CD4-positive, alpha-beta T cell treated with Interleukin-2 at 100 ng/mL for 4 hours (primary cell): Measurements from ENCODE around the gene LRRC4C.
"Not testable (repeated sequence)": the region's sequence is repeated elsewhere in the genome, so short reads cannot be mapped to it uniquely, and the experiment has no call there.

Source experiments
- DNase-seq: peaks from one replicate; pipeline ENCODE4 v3.0.0-alpha.2; 2020; ENCODE audit warnings: low spot score

The LRRC4C gene

DNA sequence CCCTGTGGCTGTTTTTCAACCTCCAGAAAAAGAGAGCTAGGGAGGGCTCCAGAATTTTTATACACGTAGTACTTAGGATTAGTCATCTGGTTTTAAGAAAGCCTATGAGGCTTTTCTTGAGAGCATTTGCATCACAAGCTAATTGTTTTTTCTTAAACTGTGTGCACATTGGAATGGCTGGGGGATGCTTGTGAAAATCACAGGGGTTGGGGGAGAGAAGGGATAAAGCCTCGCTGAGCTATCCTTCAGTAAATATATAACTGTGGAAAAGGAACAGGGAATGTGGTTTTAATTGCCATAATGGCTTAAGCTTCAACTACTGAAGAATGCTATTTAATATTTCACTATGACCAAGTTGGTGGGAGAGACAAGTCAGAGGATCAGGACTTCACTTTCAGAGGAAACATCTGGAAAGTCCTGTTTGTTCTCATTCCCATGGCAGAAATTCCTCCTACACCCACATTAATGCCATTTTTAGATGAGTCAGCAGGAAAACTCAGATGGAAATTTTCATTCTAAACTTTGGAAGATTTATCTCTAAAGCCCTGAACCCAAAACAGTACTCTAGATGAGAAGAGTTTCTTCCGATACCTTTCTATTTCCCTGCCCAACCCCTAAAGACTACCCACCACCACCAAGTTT lies 591.3 kb downstream of the LRRC4C start:
- DNase-seq, result no peak

DNA sequence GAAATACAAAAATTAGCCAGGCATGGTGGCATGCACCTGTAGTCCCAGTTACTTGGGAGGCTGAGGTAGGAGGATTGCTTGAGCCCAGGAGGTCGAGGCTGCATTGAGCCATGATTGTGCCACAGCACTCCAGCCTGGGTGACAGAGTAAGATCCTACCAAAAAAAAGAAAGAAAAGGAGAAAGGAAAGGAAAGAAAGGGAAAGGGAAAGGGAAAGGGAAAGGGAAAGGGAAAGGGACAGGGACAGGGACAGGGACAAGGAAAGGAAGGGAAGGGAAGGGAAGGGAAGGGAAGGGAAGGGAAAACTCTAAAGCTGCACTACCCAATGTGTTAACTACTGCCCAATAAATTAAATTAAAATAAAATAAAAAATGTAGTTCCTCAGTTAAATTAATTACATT lies 601.7 kb downstream of the LRRC4C start:
- DNase-seq, result not testable (repeated sequence)

DNA sequence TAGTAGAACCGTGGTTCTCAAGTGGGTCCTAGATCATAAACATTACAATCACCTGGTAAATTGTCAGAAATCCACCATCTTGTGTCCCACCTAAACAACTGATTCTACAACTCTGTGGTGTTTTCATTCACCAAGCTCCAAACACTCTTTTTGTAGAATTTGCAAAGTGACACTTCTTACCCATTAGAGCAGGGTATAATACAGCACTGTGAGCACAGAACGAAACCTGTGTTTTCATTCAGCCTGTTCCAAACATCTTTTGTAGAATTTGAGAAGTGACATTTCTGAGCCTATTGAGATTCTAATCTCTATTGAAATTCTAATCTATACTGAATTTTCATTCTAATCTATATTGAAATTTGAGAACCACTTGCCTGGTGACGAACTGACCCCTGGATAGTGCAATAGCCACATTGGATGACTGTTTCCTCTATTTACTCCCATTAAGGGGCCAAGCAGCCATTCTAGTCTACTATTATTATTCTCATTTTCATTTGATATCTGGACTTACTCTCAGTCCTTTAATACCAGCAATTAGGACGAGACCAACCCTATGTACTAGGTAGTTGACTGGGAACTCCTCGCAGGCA lies 616.6 kb downstream of the LRRC4C start:
- no peak for DNase-seq

DNA sequence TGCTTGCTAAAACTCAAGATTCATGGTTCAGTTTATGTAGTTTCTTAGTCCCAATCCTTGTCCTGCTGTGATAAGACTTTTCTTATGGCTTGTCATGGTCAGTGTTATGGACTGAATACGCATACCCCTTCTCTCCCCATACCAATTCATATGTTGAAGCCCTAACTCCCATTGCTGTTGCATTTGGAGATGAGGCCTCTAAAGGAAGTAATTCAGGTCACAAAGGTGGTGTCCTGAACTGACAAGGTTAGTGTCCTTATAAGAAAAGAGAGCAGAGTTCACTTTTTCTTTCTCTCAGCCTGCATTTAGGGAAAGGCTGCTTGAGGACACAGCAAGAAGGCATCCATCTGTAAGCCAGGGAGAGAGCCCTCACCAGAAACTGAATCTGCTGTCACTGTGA lies 618.2 kb downstream of the LRRC4C start:
- DNase-seq, result no peak

DNA sequence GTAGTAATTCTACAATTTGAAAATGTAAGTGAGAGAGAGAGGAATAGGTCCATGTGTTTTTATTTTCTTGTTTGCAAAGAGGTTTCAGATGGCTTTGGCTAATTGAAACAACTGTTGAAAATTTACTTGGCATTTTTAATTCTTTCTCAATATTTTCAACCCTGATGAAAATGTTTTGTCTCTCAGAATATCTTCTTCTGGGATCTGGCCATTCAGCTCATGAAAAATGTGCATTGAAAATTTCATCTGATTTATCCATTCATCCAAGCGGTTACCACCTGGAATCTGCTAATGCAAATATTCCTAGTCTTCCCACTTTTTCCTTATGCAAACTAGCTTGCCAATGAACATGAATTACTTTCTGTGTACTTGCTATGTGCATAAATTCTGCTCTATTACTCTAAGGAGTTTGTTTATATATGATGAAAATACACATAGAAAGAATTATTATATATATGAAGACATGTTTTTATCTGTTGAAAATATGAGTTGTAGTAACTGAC lies 621.2 kb downstream of the LRRC4C start:
- no peak for DNase-seq

DNA sequence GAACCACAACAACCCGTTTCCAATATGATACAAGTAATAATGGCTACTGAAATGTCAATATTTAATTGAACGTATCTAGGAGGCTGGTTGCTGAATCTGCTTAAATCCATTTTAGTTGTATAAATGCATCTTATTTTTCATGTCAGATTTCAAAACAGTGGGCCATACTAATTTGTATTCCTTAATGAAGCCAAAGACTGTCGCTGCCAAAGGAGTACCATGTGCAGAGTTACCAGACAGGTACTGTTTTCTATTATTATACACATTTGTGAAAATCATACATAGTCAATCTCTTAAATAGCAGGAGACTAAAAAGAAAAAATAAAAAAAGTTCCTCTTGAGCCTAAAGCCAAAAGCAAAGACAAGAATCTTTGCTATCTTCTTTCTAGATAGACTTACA lies 632.3 kb downstream of the LRRC4C start:
- no peak for DNase-seq

DNA sequence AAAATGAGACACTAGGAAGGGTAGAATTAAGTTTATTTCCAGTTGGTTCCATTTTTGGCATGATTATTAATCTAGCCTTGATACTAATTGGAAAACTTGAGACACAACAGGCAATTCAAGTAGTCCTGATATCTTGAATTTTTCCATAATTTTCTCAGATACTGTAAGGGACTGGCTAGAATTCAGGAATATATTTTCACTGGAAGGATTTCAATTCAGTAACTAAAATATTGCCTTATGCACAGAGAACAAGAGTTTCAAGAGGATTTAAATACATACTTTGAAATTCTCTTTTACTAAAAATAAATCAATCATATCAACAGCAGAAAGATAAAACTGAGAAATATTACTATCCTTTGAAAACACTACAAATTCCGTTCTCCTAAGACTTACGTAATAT lies 632.9 kb downstream of the LRRC4C start:
- no peak for DNase-seq

DNA sequence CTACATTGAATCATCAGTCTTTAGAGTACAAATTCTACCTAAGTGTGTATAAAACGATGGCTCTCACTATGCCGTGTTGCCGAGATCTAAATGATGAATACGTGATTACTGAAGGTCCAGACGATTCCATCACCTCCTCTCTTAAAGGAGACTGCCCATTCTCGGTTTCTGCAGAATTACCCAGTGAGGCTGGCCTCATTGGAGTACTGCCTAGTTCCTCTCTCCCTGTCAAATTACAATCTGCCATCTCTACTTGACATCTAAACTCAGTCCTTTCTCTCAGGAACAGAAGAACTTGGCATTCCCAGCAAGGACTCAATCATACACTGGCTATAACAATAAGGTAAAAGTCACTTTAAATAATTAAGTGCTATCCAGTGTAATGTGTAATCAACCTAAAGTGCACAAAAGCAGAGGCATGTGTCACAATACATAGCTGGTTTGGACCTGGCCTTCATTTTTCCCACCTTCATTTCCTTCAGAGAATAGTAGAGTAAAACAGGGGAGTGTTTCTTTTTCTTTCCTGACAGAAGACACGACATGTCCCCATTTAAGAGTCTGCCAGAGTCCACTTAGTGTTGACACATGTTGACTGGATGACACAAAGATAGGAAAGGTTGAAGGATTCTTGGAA lies 634.1 kb downstream of the LRRC4C start:
- no peak for DNase-seq

DNA sequence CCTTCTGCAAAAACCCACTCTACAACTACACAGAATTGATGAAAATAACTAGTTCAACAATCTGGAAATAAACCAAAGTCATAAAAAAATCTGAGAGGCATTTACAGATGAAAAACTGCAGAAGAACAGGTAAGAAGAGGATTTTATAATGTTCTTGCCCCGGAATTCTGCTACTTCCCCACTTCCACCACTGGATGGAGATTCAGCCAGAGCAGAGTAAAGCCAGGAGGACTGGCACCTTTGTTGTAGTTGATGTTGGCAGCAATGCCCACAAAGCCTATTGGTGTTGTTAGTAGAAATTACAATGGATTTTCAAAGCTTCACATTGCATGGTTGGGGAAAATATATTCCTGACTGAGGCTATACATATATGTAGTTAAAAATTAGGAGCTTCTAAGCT lies 640.2 kb downstream of the LRRC4C start:
- DNase-seq, result no peak

DNA sequence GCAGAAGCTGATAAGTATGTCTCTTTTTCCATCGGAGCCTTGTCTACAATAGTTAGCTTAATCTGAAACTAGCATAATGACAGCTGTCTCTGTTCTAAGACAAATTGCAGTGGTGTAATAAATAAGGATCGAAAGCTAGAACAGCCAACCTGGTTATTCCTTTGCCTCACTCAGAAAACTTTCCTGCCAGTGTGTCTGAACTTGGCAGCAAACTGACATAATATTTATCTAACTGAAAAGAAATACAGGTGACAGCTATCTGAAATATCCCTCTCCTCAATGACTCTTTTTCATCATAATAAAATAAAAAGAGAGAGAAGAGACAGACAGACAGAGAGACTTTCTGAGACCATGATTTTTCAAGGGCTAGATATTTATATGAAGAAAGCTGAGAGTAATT lies 642.5 kb downstream of the LRRC4C start:
- no peak for DNase-seq

DNA sequence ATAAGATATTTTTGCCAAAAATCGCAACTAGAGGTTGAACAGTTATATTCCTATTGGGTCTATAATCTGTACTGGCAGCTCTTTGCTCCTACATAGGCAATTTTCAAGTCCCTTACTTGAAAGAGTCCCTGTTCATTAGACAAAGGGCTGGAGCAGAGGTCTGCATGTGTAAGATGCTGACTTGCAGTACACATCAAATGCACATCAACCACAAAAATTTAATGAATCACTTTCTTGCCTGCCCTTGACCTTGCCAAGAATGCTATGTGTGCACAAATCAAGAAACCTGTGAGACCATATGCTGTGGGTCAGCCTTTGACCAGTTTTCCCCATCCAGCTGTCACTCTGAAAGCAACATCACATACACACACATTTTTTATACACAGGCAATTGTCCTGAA lies 661.5 kb downstream of the LRRC4C start:
- DNase-seq, result no peak

DNA sequence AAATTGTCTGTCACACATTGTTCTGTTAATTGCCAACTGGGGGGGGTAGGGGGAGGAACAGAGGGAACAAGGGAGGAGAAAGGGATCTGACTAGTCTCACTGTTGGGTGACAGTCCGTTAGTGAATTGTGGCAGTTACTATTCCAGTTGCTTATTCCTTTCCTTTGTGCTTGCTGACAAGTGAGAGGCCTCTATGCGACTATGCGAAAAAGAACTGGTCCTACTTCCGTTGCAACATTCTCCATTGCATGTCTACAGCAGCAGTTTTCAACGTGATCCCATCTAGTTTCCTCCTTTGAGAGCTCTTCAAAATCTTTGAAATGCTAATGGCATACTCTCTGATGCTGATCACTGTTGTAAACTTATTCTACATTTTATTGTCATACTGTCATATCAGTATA lies 672.2 kb downstream of the LRRC4C start:
- DNase-seq, result no peak

DNA sequence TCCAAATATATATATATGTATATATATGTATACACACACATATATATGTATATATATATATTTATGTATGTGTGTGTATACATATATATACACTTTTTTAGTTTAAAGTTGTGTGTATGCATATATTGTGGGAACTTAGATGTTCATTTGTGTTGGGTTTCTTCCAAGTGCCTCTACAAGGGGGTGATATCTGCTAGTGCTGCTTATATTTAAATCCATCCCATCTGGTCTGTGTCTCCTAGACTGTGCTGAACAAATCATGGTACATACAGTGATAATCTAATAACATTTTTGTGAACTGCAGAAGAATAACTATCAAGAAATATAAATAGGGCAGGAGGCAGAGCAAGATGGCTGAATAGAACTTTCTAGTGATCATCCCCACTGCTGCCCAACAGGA lies 696.4 kb downstream of the LRRC4C start:
- DNase-seq, result no peak

DNA sequence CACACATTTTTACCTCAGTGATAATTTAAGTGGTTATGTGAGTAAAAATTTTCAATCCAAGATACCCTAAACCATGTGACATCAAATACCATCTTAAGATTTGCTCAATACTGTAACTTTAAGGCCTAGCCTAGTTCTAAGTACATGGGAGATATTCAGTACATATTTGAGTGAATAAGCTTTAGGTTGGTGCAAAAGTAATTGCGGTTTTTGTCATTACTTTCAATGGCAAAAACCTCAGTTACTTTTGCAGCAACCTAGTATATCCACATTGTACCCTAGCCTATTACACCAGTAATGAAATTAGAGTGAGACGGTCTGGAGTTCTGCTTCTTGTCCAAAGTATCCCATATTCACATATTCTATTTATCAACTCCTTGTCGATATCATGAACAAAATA lies 700.1 kb downstream of the LRRC4C start:
- DNase-seq, result no peak

DNA sequence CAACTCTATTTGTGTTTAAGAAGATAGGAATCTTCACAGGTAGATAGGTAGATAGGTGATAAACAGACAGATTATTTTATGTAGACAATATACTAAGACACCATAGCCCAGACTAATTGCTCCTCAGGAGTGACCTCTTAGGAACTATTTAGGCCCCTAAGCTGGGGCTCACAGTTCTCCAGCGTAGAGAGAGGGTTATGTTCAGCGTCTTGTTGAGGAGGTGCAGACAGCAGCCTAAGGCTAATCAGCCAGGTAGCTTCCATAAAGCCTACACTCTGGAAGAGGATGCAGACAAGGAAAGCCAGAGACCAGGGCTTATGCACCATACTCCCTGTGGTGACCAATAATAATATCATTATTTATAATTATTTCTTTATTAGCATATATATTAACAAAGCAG lies 705.2 kb downstream of the LRRC4C start:
- no peak for DNase-seq

DNA sequence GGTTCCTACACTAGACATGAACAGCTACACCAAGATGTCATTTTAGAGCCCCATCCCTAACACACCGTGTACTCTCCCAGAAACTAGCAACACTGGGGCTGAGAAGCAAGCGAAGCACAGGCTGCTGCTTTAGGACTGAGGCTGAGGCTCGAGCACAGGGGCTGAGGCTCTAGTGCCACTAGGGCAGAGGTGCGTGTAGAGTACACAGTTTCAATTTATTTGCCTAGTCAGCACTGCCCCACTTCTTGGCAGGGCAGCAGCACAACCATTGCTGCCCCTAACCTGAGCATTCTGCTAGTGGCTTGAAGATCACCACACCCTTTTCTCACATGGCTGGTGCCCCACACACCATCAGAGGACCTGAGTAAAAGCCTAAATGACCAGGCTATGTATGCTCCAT lies 713.2 kb downstream of the LRRC4C start:
- DNase-seq, result no peak

DNA sequence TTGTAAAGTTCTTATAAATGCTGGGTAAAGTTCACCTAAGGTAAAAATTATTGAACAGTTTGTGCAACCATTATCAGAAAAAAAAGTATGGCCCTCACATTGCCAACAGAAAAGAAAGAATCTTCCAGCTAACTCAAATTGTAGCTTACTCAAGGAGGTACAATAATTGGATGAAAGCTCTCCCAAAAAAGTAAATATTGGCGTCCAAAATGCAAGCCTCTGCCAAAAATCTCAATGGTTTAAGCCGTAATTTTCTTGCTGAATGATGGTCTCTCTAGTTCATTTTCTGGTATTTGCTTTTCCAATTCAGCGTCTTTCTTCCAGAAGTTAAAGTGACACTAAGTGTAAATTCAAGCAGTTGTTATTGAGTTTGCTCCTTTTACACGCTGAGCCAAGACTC lies 727.3 kb downstream of the LRRC4C start:
- no peak for DNase-seq

DNA sequence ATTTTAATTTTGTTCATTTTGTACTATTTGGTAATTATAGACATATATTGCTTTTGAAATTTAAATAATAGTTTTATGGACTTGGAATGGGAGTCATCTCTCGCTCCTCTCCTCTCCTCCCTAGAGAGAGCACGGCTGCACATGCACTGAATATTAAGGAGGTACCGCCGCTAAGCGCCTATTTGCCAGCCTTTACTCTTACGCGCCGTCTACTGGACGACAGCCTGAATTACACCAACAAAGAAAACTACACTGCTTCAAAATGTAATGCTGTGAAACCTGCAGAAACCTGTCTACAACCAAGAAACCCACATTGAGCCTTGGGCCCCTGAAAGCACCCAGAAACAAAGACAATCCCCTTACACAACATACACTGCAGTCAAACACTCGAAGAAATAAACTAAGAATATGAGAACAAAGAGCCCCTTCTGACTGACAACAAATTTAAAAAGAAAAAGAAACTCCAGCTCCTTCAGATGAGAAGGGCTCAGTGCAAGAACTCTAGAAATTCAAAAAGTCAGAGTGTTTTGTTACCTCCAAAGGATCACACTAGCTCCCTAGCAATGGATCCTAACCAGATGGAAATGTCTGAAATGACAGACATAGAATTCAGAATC lies 737.2 kb downstream of the LRRC4C start:
- DNase-seq, result no peak

DNA sequence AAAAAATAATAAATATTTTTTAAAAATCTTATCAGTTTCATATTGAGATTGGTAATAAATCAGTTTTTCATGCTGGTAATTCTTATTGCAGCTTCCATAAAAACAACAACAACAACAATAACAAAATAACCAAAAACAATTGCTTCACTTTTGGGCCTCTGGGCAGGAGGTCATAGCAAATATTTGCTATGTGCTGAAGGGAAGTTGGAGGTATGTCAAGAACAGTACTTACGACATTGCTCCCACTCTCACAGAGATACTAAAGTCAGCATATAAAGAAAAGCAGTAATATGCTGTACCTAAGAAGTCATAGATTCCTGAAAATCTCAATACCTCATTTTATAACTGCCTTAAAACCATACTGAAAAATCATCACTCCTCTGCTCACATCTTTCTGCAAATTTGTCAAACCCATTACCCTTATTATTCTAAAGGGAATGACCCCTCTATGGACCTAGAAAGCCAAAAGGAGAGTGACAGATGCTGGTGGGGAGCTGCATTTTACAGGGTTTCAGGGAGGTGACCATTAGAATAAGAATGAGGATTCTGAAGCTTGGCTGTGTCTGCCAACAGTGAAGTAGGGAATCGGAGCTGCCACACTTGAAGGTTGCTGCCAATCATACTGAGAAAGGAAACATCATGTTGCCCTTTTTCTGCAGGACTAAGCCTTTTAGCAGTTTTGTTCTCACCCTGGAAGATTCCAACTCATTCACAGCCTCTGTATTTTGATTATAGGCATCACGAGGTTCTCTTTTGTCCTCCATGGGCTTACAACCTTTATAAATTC lies 742.9 kb downstream of the LRRC4C start:
- DNase-seq, result no peak

DNA sequence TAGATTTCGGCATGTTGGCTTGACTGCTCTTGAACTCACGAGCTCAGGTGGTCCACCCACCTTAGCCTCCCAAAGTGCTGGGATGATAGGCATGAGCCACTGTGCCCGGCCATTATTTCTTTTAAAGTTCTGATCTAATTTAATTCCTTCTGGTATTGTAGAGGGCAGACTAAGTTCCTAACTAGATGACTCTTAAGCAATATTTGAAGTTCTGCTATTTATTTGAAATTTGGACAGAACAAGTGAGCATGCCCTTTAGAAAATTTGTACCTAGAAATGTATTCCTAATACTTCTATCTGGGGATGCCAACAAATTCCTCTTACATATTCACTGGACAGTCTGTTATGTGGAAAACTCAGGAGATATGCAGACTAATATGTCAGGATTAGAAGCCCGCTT lies 746.4 kb downstream of the LRRC4C start:
- DNase-seq, result no peak

DNA sequence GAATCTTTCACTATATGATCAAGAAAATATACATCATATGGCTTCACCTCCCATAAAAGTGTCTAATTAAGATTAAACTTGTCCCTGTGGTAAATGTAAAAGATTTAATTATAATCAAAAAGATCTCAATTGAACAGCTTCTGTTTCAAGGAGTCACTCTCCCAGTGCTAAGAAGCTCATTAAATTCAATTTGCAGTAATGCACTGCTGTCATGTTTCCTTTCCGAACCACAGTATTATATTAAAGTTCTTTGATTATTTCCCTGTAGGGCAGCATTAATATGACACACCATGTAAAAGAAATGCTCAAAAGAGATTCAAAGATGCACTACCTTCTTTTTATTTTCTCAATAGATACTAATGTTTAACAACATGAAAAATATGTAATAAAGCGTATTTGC lies 758.4 kb downstream of the LRRC4C start:
- no peak for DNase-seq

DNA sequence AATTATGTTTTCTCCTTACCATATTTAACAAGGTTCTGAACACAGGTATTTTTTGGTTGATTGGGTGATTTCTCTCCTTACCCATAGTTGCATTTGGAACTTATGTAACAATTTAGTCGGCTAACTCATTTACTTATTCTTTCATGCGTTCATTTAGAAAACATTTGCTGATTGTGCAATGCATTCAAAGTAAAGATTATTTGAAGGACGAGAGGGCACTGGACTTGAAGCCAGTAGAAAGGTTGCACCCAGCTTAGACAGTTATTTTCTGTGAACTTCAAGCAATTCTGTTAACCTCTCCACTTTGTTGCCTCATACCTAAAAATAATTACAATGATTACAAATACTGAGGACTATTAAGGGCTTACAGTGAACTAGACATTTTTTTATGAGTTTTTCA lies 769.6 kb downstream of the LRRC4C start:
- no peak for DNase-seq

DNA sequence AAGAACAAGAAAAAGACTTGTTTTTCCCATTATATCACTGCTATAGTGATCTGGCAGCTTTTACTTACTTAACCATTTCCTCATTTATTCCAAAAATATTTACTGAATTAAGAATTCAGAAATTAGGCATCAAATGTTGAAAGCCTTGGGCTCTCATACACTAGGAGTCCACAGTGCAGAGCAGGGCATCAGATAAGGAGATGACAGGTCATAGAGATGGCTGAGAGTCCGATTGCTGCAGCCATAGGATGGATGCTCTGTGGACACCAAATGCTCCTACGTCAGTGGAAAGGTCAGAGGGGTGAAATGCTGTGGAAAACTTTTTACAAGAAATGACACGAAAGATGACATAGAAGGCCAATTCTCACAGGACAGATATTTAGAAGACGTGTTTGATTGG lies 771.1 kb downstream of the LRRC4C start:
- DNase-seq, result no peak
